GM19351 (cell line): ENCODE results near the gene CTDNEP1.
"Not testable (repeated sequence)": the region's sequence is repeated elsewhere in the genome, so short reads cannot be mapped to it uniquely, and the experiment has no call there.

Source experiments
- ATAC-seq: cut with Tn5 transposase; IDR thresholded peaks from one replicate; pipeline ENCODE4 v1.9.1; 2021; ENCODE audit warnings: mild to moderate bottlenecking, moderate library complexity; ENCODE audit not compliant: unreplicated experiment

CTDNEP1 gene

GRCh38 chr17:7249214-7249613, 2.3 kb downstream of the CTDNEP1 start:
- ATAC-seq, result no peak

DNA sequence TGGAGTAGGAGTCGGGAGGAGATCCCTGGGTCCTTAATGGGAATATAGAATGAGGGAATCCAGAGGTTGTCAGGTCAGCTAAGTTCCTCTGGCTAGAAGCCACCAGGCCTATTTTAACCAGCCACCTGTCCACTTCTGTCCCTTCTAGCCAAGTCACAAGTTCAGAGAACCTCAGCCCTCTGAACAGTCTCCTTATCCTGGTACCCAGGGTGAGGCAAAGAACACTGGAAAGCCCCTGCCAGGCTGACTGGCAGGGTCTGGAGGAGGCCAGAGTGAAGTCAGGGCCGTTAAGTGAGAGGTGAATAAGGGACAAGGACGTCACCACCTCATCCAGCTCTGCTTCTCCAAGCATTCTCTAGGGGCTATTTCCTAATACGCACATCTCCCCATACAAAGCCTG, 2.7 kb downstream of the CTDNEP1 start:
- no peak for ATAC-seq

GRCh38 chr17:7246779-7247178, 4.8 kb downstream of the CTDNEP1 start:
- ATAC-seq, result no peak

GRCh38 chr17:7243838-7244237, 7.7 kb downstream of the CTDNEP1 start:
- not testable (repeated sequence) for ATAC-seq

DNA sequence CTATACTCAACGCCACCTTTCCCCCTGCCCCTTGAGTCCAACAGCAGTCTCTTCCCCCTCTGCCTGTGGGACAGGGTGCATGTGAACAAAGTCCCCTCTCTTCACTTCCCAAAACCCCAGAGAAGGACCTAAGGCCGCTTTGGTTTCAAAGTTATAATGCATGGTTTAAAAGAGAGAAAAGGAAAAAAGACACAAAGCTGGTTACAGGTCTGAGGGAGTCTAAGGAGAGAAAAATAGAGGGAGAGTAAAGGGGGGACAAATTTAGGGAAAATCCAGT, 8.1 kb downstream of the CTDNEP1 start:
- no peak for ATAC-seq

- peak; percentile 38 for ATAC-seq
Measured at GRCh38 chr17:7242717-7243452, 8.6 kb downstream of the CTDNEP1 start.

DNA sequence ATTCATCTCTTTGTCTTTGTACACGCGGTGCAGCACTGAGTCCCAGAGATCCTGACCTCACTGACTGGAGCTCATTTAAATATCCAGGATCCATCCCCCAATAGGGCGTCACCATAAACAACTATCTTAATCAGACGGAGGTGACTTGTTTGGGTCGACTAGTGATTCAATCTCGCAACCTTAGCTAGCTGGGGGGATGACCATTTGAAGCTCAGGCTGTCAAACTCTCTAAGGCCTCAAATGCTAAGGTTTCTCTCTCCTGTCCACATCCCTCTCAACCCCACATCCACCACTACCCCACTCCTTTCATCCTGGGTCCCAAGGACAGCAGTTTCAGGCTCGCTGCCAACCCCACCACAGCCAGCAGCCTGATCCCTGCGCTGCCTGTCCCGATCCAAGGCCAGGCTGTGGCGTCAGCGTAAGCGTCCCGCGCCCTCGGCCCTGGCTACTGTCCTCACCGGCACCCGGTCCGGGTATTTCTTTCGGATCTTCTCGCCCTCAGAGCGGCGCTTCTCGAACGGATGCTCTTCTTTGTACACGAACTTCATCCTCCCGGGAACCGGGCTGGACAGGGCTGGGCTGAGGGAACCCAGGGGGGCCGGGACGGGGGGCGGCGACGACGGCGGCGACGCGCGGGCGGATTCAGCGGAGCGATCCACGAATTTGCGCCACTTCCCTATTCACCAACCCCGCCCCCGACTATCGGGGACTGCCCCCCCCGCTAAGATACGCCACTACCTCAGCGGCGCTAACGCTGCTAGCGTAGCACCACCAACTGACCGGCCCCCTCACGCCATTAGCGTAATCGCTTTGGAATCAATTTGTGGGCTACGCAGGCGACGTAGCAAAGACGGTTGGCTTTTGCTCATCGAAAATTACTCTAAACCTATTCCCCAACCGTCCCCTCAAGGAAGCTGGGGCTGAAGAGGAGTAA, 9.5 kb downstream of the CTDNEP1 start, which contains the start of gene GABARAP:
TSS of gene GABARAP (minus strand) at position 667 of the 934 bp plus-strand sequence. CDS start at position 548, 119 bp downstream.
- no peak for ATAC-seq

GRCh38 chr17:7241090-7241733, 10.3 kb downstream of the CTDNEP1 start:
- ATAC-seq, result no peak

DNA sequence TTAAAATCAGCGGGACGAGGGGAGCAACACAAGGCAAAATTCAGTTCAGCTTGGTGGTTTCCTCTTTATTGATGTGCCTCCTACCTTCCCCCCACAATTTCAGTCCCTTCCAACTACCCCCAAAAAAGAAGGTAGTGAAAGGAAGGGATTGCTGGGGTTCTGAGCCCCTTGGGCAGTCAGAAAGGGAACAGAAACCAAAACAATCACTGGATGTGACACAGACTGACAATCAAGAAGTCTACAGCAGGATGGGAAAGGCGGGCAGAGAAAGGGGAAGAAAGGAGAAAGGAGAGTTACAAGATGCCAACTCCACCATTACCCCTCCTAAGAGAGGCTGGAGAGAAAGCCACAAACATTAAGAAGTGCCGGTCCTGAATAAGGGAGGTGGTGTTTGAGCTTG, 11.2 kb downstream of the CTDNEP1 start:
- ATAC-seq, result no peak

DNA sequence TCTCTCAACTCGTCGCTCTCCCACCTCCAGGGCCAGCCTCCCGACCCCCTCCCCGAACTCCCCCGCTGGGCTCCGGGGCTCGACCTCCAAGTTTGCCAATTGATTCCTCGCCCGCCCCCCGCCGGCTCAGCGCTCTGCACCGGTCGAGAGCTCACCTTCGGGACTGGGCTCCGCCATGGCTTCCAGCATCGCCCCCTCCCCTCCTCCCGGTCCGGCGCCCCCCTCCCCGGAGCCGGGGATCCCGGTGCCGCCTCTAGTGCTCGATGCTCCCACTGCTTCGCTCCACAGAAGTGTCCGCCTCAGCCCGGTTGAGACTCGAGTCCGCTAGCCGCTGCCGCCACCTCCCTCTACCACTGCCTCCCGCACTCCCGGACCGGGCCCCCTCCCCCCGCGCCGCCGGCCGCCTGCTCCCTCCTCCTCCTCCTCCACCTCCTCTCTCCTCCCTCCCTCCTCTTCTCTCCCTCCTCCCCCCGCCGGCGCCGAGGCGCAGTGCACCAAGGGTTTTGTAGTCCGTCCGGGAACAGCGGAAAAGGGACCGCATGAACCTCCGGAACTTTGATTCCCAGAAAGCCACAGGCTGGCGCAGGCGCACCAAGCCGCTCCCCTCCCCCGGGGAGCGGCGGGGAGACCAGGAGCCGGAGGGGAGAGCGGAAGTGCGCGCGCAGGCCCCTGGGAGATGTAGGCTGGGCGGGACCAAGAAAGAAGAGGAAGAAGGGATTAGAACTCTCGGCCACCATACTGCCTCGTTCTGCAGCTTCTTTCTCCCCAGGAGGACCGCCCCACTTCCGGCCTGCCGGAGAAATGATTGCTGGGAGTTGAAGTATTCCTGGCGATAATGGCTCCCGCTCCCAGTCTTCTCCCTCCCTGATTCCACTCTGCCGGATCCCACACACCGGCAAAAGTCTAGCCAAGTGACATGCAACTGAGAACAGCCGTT, 12.2 kb downstream of the CTDNEP1 start, which contains the start of gene PHF23:
TSS of gene PHF23 (minus strand) at position 367 of the 937 bp plus-strand sequence. CDS start at position 189, 178 bp downstream.
- peak; percentile 50 for ATAC-seq

- ATAC-seq, result no peak
Measured at GRCh38 chr17:7238420-7239090, 13.0 kb downstream of the CTDNEP1 start.

GRCh38 chr17:7237761-7238419, 13.6 kb downstream of the CTDNEP1 start:
- ATAC-seq, result no peak

DNA sequence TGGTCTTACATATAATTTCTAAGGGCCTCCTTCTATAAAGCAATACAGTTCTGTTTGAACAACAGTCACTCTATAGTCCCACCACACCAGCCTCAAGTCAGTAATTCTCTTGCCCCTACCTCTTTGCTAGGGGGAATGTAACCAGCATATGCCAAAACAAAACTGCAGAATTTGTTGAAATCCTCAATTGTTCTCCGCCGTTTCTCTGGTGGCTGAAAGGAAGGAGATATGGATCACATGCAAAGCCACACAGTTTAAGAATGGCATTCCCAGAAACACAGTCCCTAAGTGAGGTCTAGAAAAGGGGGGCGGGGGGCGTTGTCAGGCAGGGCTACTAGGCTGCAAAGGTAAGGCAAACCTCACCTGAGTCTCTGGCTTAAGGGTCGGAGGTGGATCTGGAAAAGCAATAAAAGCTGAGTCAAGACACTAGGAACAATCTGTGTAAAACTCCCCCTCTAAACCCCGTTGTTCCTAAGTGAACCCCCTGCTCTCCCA, 14.2 kb downstream of the CTDNEP1 start:
- no peak for ATAC-seq

- no peak for ATAC-seq
Measured at GRCh38 chr17:7236808-7237207, 14.7 kb downstream of the CTDNEP1 start.

- ATAC-seq, result no peak
Measured at GRCh38 chr17:7235693-7236665, 15.6 kb downstream of the CTDNEP1 start.

- peak; percentile 61 for ATAC-seq
Measured at GRCh38 chr17:7234083-7234951, 17.2 kb downstream of the CTDNEP1 start, which contains the start of gene DVL2. DVL2 (minus strand) TSS chr17:7234517; CDS start chr17:7234262, 255 bp downstream.

DNA sequence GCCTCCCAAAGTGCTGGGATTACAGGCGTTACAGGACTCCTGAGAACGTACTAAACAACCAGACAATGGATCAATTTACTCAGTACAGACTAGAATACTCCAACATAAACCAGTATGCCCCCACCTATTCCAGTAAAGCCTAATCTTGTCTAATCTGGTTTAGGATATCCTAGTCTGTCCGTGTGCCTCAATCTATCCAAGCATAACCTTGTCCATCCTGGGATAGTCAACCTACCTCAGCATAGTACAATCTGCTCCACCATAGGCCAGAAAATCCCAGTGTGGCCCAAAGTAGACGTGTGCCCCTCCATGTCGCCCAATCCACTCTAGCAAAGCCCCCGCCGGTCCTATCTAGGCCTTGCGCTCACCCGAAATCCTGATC, 17.8 kb downstream of the CTDNEP1 start:
- ATAC-seq, result no peak
